Neural progenitor cell (in vitro differentiated cells): ENCODE data around the gene PADI4. TPM values are rescaled to one million over a fixed set of nuclear protein-coding genes. Genes with fewer than 3 reads are reported as not detected.

Source experiments
- DNase-seq: peaks from one replicate; pipeline ENCODE4 v3.0.0-alpha.2; 2016; ENCODE audit warnings: low spot score
- H2AFZ ChIP-seq: fragments of 200-600 bp; sonication (generic); replicated peaks from 2 replicates; pipeline ENCODE4 v1.6.1; 2016; ENCODE audit warnings: antibody characterized with exemption
- H3F3A ChIP-seq: fragments of 200-600 bp; sonication (generic); 2 replicates; pipeline ENCODE4 v1.6.1; 2016; ENCODE audit warnings: antibody characterized with exemption, low read depth
- H3K27ac ChIP-seq: fragments of 200-600 bp; sonication (generic); 2 replicates; pipeline ENCODE4 v1.5.1; 2016; ENCODE audit warnings: mild to moderate bottlenecking
- H3K27me3 ChIP-seq: fragments of 200-600 bp; sonication (generic); 2 replicates; pipeline ENCODE4 v1.6.1; 2016; ENCODE audit warnings: mild to moderate bottlenecking, moderate library complexity
- H3K36me3 ChIP-seq: fragments of 200-600 bp; sonication (generic); 2 replicates; pipeline ENCODE4 v1.5.1; 2016
- H3K4me1 ChIP-seq: fragments of 200-600 bp; sonication (generic); 2 replicates; pipeline ENCODE4 v1.6.1; 2016; ENCODE audit warnings: mixed run types
- H3K4me2 ChIP-seq: fragments of 200-600 bp; sonication (generic); 2 replicates; pipeline ENCODE4 v1.6.1; 2016
- H3K4me3 ChIP-seq: fragments of 200-600 bp; sonication (generic); 2 replicates; pipeline ENCODE4 v1.5.1; 2016
- H3K79me2 ChIP-seq: fragments of 200-600 bp; sonication (generic); 2 replicates; pipeline ENCODE4 v1.6.1; 2016; ENCODE audit warnings: low read depth
- H3K9ac ChIP-seq: fragments of 200-600 bp; sonication (generic); 2 replicates; pipeline ENCODE4 v1.6.1; 2016
- H3K9me3 ChIP-seq: fragments of 200-600 bp; sonication (generic); 2 replicates; pipeline ENCODE4 v1.5.1; 2016; ENCODE audit warnings: low read depth
- H4K20me1 ChIP-seq: fragments of 200-600 bp; sonication (generic); 2 replicates; pipeline ENCODE4 v1.6.1; 2016; ENCODE audit warnings: low read depth
- H3K27ac Mint-ChIP-seq: 3 replicates; pipeline ENCODE4 v1.8.0; 2021; ENCODE audit warnings: mixed read lengths
- H3K27me3 Mint-ChIP-seq: 2 replicates; pipeline ENCODE4 v1.8.0; 2022; ENCODE audit warnings: low read depth, mild to moderate bottlenecking, inconsistent platforms, moderate library complexity, mixed read lengths; ENCODE audit not compliant: insufficient read depth
- H3K36me3 Mint-ChIP-seq: 3 replicates; pipeline ENCODE4 v1.8.0; 2021; ENCODE audit warnings: mixed read lengths
- H3K4me1 Mint-ChIP-seq: 3 replicates; pipeline ENCODE4 v1.8.0; 2021; ENCODE audit warnings: mixed read lengths
- H3K4me3 Mint-ChIP-seq: 3 replicates; pipeline ENCODE4 v1.8.0; 2021; ENCODE audit warnings: mild to moderate bottlenecking, moderate library complexity, mixed read lengths
- H3K9me3 Mint-ChIP-seq: 3 replicates; pipeline ENCODE4 v1.8.0; 2020; ENCODE audit warnings: mixed read lengths
- CTCF ChIP-seq: fragments of 200-600 bp; sonication (generic); IDR thresholded peaks from 2 replicates; pipeline ENCODE4 v1.5.1; 2017; ENCODE audit warnings: antibody characterized with exemption, mild to moderate bottlenecking
- EZH2 ChIP-seq: fragments of 200-600 bp; sonication (generic); IDR thresholded peaks from 2 replicates; pipeline ENCODE4 v1.6.1; 2017; ENCODE audit warnings: antibody characterized with exemption, mild to moderate bottlenecking, moderate library complexity
- EZH2phosphoT487 ChIP-seq: fragments of 200-600 bp; sonication (generic); IDR thresholded peaks from 2 replicates; pipeline ENCODE4 v1.6.1; 2017; ENCODE audit warnings: antibody characterized with exemption
- microRNA-seq: library from miRNA; unstranded; fragments of <30 nt; microRNA quantifications from one replicate; pipeline ENCODE4, GENCODE V29; 2016
- small RNA-seq: library from RNA; depleted of rRNA; stranded (forward); fragments of <200 nt; gene quantifications from one replicate; pipeline ENCODE3, GENCODE V24; 2015
- total RNA-seq: library from RNA; depleted of rRNA; stranded (reverse); fragments of >200 nt; gene quantifications from 2 replicates; pipeline ENCODE4 v1.2.3, GENCODE V29; 2015; ENCODE audit warnings: low replicate concordance

PADI4 gene
- total RNA-seq, 1 donor from 2014 or later, result not detected

- no peaks in the 10 kb centered on the region for H3K27me3 Mint-ChIP-seq
- H4K20me1 ChIP-seq, result peaks cover 56% of the 10 kb centered on the region
- H3K36me3 Mint-ChIP-seq, result peaks cover 37% of the 10 kb centered on the region
- DNase-seq, result no peak
- no peak for TF ChIP-seq CTCF
- no peak for TF ChIP-seq EZH2
- H3K9ac ChIP-seq, result no peak overlapping the region
- no peaks in the 10 kb centered on the region for H3K36me3 ChIP-seq
- no peaks in the 10 kb centered on the region for H3K9me3 ChIP-seq
- peak overlapping the region; percentile 66 for H3K27ac Mint-ChIP-seq
- no peaks in the 10 kb centered on the region for H3K9me3 Mint-ChIP-seq
- H3K27ac ChIP-seq, result no peak overlapping the region
- H2AFZ ChIP-seq, result no peak overlapping the region
- no peak overlapping the region for H3K4me2 ChIP-seq
- peaks cover 36% of the 10 kb centered on the region for H3F3A ChIP-seq
- no peaks in the 10 kb centered on the region for H3K27me3 ChIP-seq
- peaks cover 12% of the 10 kb centered on the region for H3K4me1 Mint-ChIP-seq
- H3K4me3 Mint-ChIP-seq, result no peak overlapping the region
- no peak overlapping the region for H3K4me3 ChIP-seq
- peaks cover 18% of the 10 kb centered on the region for H3K79me2 ChIP-seq
- peaks cover 3% of the 10 kb centered on the region for H3K4me1 ChIP-seq
Measured at GRCh38 chr1:17409391-17409811, 101.4 kb downstream of the PADI4 start.

- H2AFZ ChIP-seq, result no peak overlapping the region
- TF ChIP-seq EZH2phosphoT487 (no peak), CTCF (no peak)
- no peaks in the 10 kb centered on the region for H3K27me3 Mint-ChIP-seq
Measured at GRCh38 chr1:17412093-17412870, 104.3 kb downstream of the PADI4 start.

More at GRCh38 chr1:17412093-17412870, 104.3 kb downstream of the PADI4 start:
- Mint-ChIP-seq H3K9me3 (no peaks in the 10 kb centered on the region), H3K36me3 (peaks cover 52% of the 10 kb centered on the region), H3K27ac (no peak overlapping the region), H3K4me3 (no peak overlapping the region), H3K4me1 (peaks cover 11% of the 10 kb centered on the region)
- H3K4me1 ChIP-seq, result no peaks in the 10 kb centered on the region
- H3K27me3 ChIP-seq, result no peaks in the 10 kb centered on the region
- no peaks in the 10 kb centered on the region for H3K9me3 ChIP-seq
- no peak overlapping the region for H3K4me2 ChIP-seq
- DNase-seq, result no peak
- peaks cover 35% of the 10 kb centered on the region for H3K79me2 ChIP-seq
- H3K4me3 ChIP-seq, result no peak overlapping the region
- peaks cover 21% of the 10 kb centered on the region for H3F3A ChIP-seq
- no peak overlapping the region for H3K27ac ChIP-seq
- no peak overlapping the region for H3K9ac ChIP-seq
- H4K20me1 ChIP-seq, result peaks cover 66% of the 10 kb centered on the region
- peaks cover 9% of the 10 kb centered on the region for H3K36me3 ChIP-seq

Small RNAs within 50 kb of the gene (microRNA-seq; reads per million reads assigned to microRNA genes)
- gene MIR3972, result not detected

Small RNAs within 50 kb of the gene (small RNA-seq; reads per million reads assigned to genes)
- not detected for gene MIR3972

Other genes starting within 250 kb of the PADI4 start
- gene PADI2, start 188.7 kb upstream of the PADI4 start, total RNA-seq, result 0.77 and 1.4 TPM in 2 replicates
- 0.09 and 0.25 TPM in 2 replicates for gene PADI1, start 103.1 kb upstream of the PADI4 start, total RNA-seq
- gene PADI3, start 59.1 kb upstream of the PADI4 start, total RNA-seq, result 1.0 and 2.0 TPM in 2 replicates
- not detected in 2 replicates for gene PADI6, start 64.0 kb downstream of the PADI4 start, total RNA-seq
- gene RCC2, start 131.5 kb downstream of the PADI4 start, total RNA-seq, result 126 and 165 TPM in 2 replicates
- 20.3 and 29.4 TPM in 2 replicates for gene ARHGEF10L, start 231.5 kb downstream of the PADI4 start, total RNA-seq